AG09319 (cell line): Measurements from ENCODE around the gene RPE65.
"Not testable (repeated sequence)": the region's sequence is repeated elsewhere in the genome, so short reads cannot be mapped to it uniquely, and the experiment has no call there.

Experiments
- DNase-seq: peaks from one replicate; pipeline ENCODE4 v3.0.0-alpha.2; 2010; ENCODE audit warnings: low read depth; ENCODE audit errors: extremely low read depth
- CTCF ChIP-seq: IDR thresholded peaks from 2 replicates; pipeline ENCODE4 v1.5.1; 2011; ENCODE audit warnings: low read depth, mild to moderate bottlenecking, inconsistent platforms, low read length, moderate library complexity

Gene RPE65

GRCh38 chr1:68431076-68431475 is 18.7 kb downstream of the RPE65 start:
- no peak for TF ChIP-seq CTCF
- no peak for DNase-seq

GRCh38 chr1:68429233-68429808 is 20.4 kb downstream of the RPE65 start:
- DNase-seq: no peak
- no peak for TF ChIP-seq CTCF

- no peak for TF ChIP-seq CTCF
- peak; percentile 29 for DNase-seq
Measured at GRCh38 chr1:68426594-68426993, 23.2 kb downstream of the RPE65 start.

- no peak for DNase-seq
- TF ChIP-seq CTCF: no peak
Measured at GRCh38 chr1:68421350-68421749, 28.4 kb downstream of the RPE65 start.

- TF ChIP-seq CTCF: no peak
- peak; percentile 74 for DNase-seq
Measured at GRCh38 chr1:68409426-68409825, 40.3 kb downstream of the RPE65 start.

GRCh38 chr1:68401506-68401905 is 48.2 kb downstream of the RPE65 start:
- no peak for DNase-seq
- TF ChIP-seq CTCF: no peak

- not testable (repeated sequence) for DNase-seq
Measured at GRCh38 chr1:68395575-68395974, 54.2 kb downstream of the RPE65 start.

GRCh38 chr1:68392474-68392873 is 57.3 kb downstream of the RPE65 start:
- DNase-seq: not testable (repeated sequence)

- not testable (repeated sequence) for DNase-seq
Measured at GRCh38 chr1:68385798-68386524, 63.8 kb downstream of the RPE65 start.
